PC-9 (cell line): ENCODE measurements around the gene TNFAIP1.

ENCODE experiments used
- EZH2 ChIP-seq: fragments of 200-600 bp; sonication (generic); IDR thresholded peaks from 2 replicates; pipeline ENCODE4 v1.8.0; 2017; ENCODE audit warnings: antibody characterized with exemption, low read depth
- TF ChIP-seq, protein P1 (sequence below): fragments of 200-600 bp; sonication (generic); conservative IDR thresholded peaks from 2 replicates; pipeline ENCODE4 v1.6.1; 2017; ENCODE audit warnings: mixed run types, antibody characterized with exemption, mild to moderate bottlenecking, moderate library complexity

- TF ChIP-seq, protein P1, sequence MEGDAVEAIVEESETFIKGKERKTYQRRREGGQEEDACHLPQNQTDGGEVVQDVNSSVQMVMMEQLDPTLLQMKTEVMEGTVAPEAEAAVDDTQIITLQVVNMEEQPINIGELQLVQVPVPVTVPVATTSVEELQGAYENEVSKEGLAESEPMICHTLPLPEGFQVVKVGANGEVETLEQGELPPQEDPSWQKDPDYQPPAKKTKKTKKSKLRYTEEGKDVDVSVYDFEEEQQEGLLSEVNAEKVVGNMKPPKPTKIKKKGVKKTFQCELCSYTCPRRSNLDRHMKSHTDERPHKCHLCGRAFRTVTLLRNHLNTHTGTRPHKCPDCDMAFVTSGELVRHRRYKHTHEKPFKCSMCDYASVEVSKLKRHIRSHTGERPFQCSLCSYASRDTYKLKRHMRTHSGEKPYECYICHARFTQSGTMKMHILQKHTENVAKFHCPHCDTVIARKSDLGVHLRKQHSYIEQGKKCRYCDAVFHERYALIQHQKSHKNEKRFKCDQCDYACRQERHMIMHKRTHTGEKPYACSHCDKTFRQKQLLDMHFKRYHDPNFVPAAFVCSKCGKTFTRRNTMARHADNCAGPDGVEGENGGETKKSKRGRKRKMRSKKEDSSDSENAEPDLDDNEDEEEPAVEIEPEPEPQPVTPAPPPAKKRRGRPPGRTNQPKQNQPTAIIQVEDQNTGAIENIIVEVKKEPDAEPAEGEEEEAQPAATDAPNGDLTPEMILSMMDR, result no peak
- TF ChIP-seq EZH2, result no peak
Observed at GRCh38 chr17:28379814-28380801, 44.5 kb downstream of the TNFAIP1 start.
